PFSK-1 (cell line): ENCODE data around the gene UCP3.

Source experiments
- POLR2AphosphoS5 ChIP-seq: IDR thresholded peaks from 2 replicates; pipeline ENCODE4 v1.6.1; 2012; ENCODE audit warnings: low read depth, mild to moderate bottlenecking, control low read depth, low read length, moderate library complexity
- SIN3A ChIP-seq: IDR thresholded peaks from 2 replicates; pipeline ENCODE4 v1.6.1; 2012; ENCODE audit warnings: mild to moderate bottlenecking, low read length, moderate library complexity, borderline replicate concordance; ENCODE audit not compliant: insufficient read depth
- TAF1 ChIP-seq: IDR thresholded peaks from 2 replicates; pipeline ENCODE4 v1.6.1; 2012; ENCODE audit warnings: low read length, control low read depth, borderline replicate concordance; ENCODE audit not compliant: insufficient read depth

DNA sequence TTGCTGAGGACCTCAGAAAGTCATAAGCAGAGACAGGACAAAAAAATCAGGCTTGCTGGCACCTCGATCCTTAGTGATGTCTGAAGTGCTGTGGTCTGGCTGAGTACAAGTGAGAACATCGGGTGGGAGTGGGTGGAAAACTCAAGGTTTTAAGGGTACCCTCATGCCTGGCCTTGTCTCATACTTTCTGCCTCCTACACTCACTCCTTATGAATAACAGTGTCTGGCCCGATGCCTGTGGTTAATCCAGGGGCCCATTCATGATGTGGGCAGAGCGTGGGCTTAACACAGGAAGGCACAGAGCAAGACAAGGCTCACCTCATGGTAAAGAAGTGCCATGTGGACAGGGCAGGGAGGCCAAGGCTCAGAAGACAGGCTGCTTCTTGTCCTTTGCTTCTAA, 11.0 kb upstream of the UCP3 start:
- TF ChIP-seq TAF1 (no peak), SIN3A (no peak), POLR2AphosphoS5 (no peak)
